Activated CD8-positive, alpha-beta T cell treated with anti-CD3 and anti-CD28 coated beads, Interleukin-2, amount 10 ng/mL, durations not matched to agents 7 days and 5 days (primary cell): ENCODE measurements around the gene SMDT1. TPM values are rescaled to one million over a fixed set of nuclear protein-coding genes. Genes with fewer than 3 reads are reported as not detected.
A peak's percentile ranks its signal among the peaks of the same experiment; 100 is the strongest.

Experiments
- ATAC-seq: fragments of 150-1000 bp; cut with Tn5 transposase; one replicate; pipeline ENCODE4 v1.10.0; 2021; ENCODE audit warnings: moderate library complexity
- CTCF ChIA-PET: fragments of 350-600 bp; sonication (Branson Sonifier 250); formaldehyde crosslinking; loops from one replicate; lab custom pipeline; 2021; ENCODE audit warnings: antibody characterized with exemption; lab: Charles Lee
- POLR2A ChIA-PET: fragments of 350-600 bp; sonication (Branson Sonifier 250); formaldehyde crosslinking; loops from one replicate; lab custom pipeline; 2021; ENCODE audit warnings: antibody characterized with exemption; lab: Charles Lee
- DNase-seq: peaks from one replicate; pipeline ENCODE4 v3.0.0-alpha.2; 2020
- H3K27ac Mint-ChIP-seq: one replicate; pipeline ENCODE4 v1.8.0; 2021; ENCODE audit warnings: mild to moderate bottlenecking, mixed read lengths
- H3K27me3 Mint-ChIP-seq: one replicate; pipeline ENCODE4 v1.8.0; 2021; ENCODE audit warnings: low read depth, mixed read lengths
- H3K36me3 Mint-ChIP-seq: one replicate; pipeline ENCODE4 v1.8.0; 2021; ENCODE audit warnings: low read depth, mixed read lengths
- H3K4me1 Mint-ChIP-seq: one replicate; pipeline ENCODE4 v1.8.0; 2021; ENCODE audit warnings: low read depth, mixed read lengths
- H3K4me3 Mint-ChIP-seq: one replicate; pipeline ENCODE4 v1.8.0; 2021; ENCODE audit warnings: mild to moderate bottlenecking, mixed read lengths
- H3K9me3 Mint-ChIP-seq: one replicate; pipeline ENCODE4 v1.8.0; 2022; ENCODE audit warnings: mixed read lengths; ENCODE audit not compliant: insufficient read depth
- total RNA-seq, 2 experiments: library from RNA; stranded (reverse); gene quantifications; one replicate each; pipeline ENCODE4 v1.2.3, GENCODE V29; 2021

SMDT1 gene, protein sequence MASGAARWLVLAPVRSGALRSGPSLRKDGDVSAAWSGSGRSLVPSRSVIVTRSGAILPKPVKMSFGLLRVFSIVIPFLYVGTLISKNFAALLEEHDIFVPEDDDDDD
- total RNA-seq = 10 to 100 TPM; 77.2 to 78.2 TPM

DNA sequence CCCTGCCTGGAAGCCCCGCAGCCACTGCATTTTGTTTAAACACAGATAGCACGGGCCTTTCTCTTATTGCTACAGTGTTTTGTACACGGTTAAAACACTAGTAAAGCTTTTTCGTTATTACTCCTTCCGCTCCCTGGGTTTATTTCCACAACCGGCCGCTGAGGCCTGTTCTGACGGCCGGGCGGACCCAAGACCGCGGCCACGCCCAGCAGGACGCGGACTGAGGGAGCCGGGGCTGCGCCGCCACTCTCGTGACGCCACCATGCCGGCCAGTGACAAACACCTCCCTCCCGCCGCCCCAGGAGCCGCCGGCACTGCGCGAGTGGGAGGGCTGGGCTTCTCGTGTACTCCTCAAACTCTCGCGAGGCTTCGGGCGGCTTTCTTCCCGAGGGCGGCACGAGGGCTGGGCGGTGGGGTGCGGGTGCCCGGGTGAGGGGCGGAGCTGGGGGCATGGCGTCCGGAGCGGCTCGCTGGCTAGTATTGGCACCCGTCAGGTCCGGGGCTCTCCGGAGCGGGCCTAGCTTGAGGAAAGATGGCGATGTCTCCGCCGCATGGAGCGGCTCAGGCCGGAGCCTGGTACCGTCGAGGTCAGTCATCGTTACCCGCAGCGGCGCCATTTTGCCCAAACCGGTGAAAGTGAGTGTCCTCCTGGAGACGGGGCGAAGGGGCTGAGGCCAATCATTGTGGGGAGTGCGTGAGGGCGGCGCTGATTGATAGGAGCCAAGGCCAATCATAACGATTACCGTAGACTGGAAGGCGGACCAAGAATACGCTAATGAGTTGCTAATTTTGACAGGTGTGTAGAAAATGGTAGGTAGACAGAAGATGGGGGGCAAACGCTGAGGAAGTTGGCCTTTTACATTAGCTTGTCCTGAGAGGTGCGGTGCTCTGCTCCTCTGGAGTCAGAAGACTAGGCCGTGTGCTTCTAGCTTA, at the start of gene SMDT1:
Gene SMDT1 (plus strand): TSS at position 382 of the 933 bp plus-strand sequence. CDS start 69 bp downstream, at position 451.
- Mint-ChIP-seq H3K27ac (peak within 1 kb of the TSS; percentile 92), H3K4me3 (peak within 1 kb of the TSS; percentile 92), H3K27me3 (no peaks in the 10 kb centered on the region), H3K36me3 (peaks cover 30% of the 10 kb centered on the region), H3K9me3 (no peaks in the 10 kb centered on the region), H3K4me1 (peaks cover 38% of the 10 kb centered on the region)
- ChIA-PET POLR2A (interaction anchor here (0.6 to 4.4 kb wide), 14 partner anchors 10 to 535 kb away, joined by 3 to 95 read pairs (median 4); partner anchors contain the start of genes CENPM, NAGA, NDUFA6 and POLDIP3), CTCF (interaction anchor here (0.6 to 4.2 kb wide), 9 partner anchors 8 to 413 kb away, joined by 3 to 40 read pairs (median 4); partner anchors contain the start of genes NAGA and NDUFA6)
- ATAC-seq (peak; percentile 95), DNase-seq (peak; percentile 99)

GRCh38 chr22:42033263-42034181, 46.0 kb upstream of the SMDT1 start:
- POLR2A ChIA-PET = interaction anchor here (1.1 kb wide), 1 partner anchor 56 kb away, joined by 3 read pairs; no protein-coding TSS in a partner anchor
- ATAC-seq (no peak), DNase-seq (no peak)
- Mint-ChIP-seq H3K4me3 (no peak overlapping the region), H3K36me3 (peaks cover 11% of the 10 kb centered on the region), H3K27me3 (peaks cover 9% of the 10 kb centered on the region), H3K9me3 (peaks cover 9% of the 10 kb centered on the region), H3K27ac (no peak overlapping the region), H3K4me1 (peaks cover 19% of the 10 kb centered on the region)
- CTCF ChIA-PET = interaction anchor here (1.2 to 1.4 kb wide), 2 partner anchors 17 to 402 kb away, joined by 3 to 4 read pairs; no protein-coding TSS in a partner anchor

GRCh38 chr22:42035256-42035655, 44.2 kb upstream of the SMDT1 start:
- peaks cover 18% of the 10 kb centered on the region for H3K4me1 Mint-ChIP-seq
- no peak for ATAC-seq
- no peak overlapping the region for H3K27ac Mint-ChIP-seq
- no peak for DNase-seq
- no peak overlapping the region for H3K4me3 Mint-ChIP-seq
- peaks cover 9% of the 10 kb centered on the region for H3K9me3 Mint-ChIP-seq
- peaks cover 11% of the 10 kb centered on the region for H3K27me3 Mint-ChIP-seq
- H3K36me3 Mint-ChIP-seq = peaks cover 11% of the 10 kb centered on the region
- POLR2A ChIA-PET = no interaction called here
- CTCF ChIA-PET = no interaction called here

DNA sequence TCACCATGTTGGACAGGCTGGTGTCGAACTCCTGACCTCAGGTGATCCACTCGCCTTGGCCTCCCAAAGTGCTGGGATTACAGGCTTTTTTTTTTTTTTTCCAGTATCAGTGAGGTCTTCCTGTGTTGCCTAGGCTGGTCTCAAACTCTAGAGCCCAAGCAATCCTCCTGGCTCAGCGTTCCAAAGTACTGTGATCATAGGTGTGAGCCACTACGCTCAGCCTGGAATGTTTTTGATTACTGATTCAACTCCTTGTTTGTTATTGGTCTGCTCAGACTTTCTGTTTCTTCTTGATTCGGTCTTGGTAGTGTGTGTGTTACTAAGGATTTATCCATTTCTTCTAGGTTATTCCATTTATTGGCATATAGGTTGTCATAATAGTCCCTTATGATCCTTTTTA, 40.2 kb upstream of the SMDT1 start:
- ChIA-PET CTCF (no interaction called here), POLR2A (no interaction called here)
- ATAC-seq = no peak

DNA sequence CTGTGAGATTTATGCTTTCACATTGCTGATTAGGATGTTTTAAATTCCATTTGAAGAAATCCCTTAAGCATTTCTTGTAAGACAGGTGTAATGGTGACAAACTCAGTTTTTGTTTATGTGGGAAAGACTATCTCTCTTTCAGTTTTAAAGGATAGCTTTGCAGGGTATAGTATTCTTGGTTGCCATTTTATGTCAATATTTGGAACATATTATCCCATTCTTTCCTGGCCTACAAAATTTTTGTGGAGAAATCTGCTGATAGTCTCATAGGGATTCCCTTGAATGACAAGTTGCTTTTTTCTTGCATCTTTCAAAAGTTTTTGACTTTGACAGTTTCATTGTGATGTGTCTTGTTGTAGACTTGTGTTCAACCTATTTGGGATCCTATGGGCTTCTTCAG, 37.7 kb upstream of the SMDT1 start:
- H3K4me3 Mint-ChIP-seq = no peak overlapping the region
- H3K27ac Mint-ChIP-seq = no peak overlapping the region
- DNase-seq (no peak), ATAC-seq (no peak)
- peaks cover 6% of the 10 kb centered on the region for H3K36me3 Mint-ChIP-seq
- no peaks in the 10 kb centered on the region for H3K4me1 Mint-ChIP-seq
- peaks cover 13% of the 10 kb centered on the region for H3K27me3 Mint-ChIP-seq
- ChIA-PET CTCF (interaction anchor here (1.0 kb wide), 1 partner anchor 12 kb away, joined by 3 read pairs; no protein-coding TSS in a partner anchor), POLR2A (interaction anchor here (0.7 kb wide), 1 partner anchor 95 kb away, joined by 3 read pairs; no protein-coding TSS in a partner anchor)
- peaks cover 25% of the 10 kb centered on the region for H3K9me3 Mint-ChIP-seq

More for the DNA sequence above, 40.2 kb upstream of the SMDT1 start:
- H3K4me3 Mint-ChIP-seq = no peak overlapping the region
- H3K4me1 Mint-ChIP-seq = no peaks in the 10 kb centered on the region
- peaks cover 29% of the 10 kb centered on the region for H3K9me3 Mint-ChIP-seq
- no peak overlapping the region for H3K27ac Mint-ChIP-seq
- DNase-seq = no peak
- peaks cover 11% of the 10 kb centered on the region for H3K27me3 Mint-ChIP-seq
- H3K36me3 Mint-ChIP-seq = peaks cover 9% of the 10 kb centered on the region

DNA sequence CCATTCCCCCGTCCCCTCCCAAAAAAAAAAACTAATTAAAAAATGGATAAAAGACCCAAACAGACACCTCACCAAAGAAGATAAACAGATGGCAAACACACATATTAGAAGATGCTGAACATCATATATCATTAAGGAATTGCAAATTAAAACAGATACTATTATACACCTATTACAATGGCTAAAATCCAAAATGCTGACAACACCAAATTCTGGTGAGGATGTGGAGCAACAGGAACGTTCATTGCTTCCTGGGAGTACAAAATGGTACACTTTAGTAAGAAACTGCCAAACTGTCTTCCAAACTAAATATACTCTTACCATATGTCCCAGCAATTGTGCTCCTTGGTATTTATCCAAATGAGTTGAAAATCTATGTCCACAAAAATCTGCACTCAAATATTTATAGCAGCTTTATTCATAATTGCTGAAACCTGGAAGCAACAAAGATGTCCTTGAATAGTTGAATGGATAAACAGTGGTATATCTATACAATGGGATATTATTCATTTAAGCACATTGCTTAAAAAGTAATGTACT, 28.8 kb upstream of the SMDT1 start:
- ATAC-seq (no peak), DNase-seq (no peak)
- H3K9me3 Mint-ChIP-seq = peaks cover 3% of the 10 kb centered on the region
- H3K36me3 Mint-ChIP-seq = no peaks in the 10 kb centered on the region
- no peak overlapping the region for H3K4me3 Mint-ChIP-seq
- H3K27me3 Mint-ChIP-seq = peaks cover 2% of the 10 kb centered on the region
- no peak overlapping the region for H3K27ac Mint-ChIP-seq
- no peaks in the 10 kb centered on the region for H3K4me1 Mint-ChIP-seq
- ChIA-PET CTCF (no interaction called here), POLR2A (no interaction called here)

- ATAC-seq (no peak), DNase-seq (no peak)
- H3K36me3 Mint-ChIP-seq = peaks cover 9% of the 10 kb centered on the region
- H3K4me3 Mint-ChIP-seq = no peak overlapping the region
- ChIA-PET CTCF (interaction anchor here (1.6 kb wide), 1 partner anchor 39 kb away, joined by 4 read pairs; no protein-coding TSS in a partner anchor), POLR2A (no interaction called here)
- H3K27me3 Mint-ChIP-seq = peaks cover 2% of the 10 kb centered on the region
- no peak overlapping the region for H3K27ac Mint-ChIP-seq
- H3K4me1 Mint-ChIP-seq = no peaks in the 10 kb centered on the region
- peaks cover 21% of the 10 kb centered on the region for H3K9me3 Mint-ChIP-seq
Measured at GRCh38 chr22:42052765-42053164, 26.7 kb upstream of the SMDT1 start.

DNA sequence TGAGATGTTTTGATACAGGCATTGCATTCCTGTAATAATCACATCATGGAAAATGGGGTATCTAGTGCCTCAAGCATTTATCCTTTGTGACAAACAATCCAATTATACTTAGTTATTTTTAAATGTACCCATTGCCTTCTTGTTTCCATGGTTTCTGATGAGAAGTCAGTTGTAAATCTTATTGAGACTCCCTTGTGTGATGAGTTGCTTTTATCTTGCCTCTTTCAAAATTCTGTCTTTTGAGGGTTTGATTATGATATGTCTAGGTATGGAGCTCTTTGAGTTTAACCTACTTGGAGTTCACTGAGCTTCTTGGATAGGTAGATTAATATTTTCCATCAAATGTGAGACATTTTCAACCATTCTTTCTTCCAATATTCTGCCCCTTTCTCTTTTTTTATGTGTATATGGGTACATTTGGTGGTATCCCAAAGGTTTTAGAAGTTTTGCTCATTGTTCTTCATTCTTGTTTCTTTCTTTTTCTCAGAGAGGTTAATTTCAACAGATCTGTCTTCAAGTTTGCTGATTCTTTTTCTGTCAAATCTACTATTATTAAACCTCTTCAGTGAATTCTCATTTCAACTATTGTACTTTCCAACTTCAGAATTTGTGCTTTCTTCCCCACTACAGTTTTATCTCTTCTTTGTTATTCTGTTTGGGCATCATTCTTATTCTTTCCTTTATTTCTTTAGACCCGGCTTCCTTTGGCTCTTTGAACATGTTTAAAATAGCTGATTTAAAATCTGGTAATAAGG, 22.6 kb upstream of the SMDT1 start:
- POLR2A ChIA-PET = interaction anchor here (0.6 kb wide), 1 partner anchor 299 kb away, joined by 4 read pairs; no protein-coding TSS in a partner anchor
- H3K9me3 Mint-ChIP-seq = peaks cover 26% of the 10 kb centered on the region
- CTCF ChIA-PET = no interaction called here
- ATAC-seq = no peak
- no peak overlapping the region for H3K4me3 Mint-ChIP-seq
- H3K27ac Mint-ChIP-seq = no peak overlapping the region
- peaks cover 2% of the 10 kb centered on the region for H3K27me3 Mint-ChIP-seq
- peaks cover 41% of the 10 kb centered on the region for H3K36me3 Mint-ChIP-seq
- H3K4me1 Mint-ChIP-seq = no peaks in the 10 kb centered on the region
- no peak for DNase-seq

DNA sequence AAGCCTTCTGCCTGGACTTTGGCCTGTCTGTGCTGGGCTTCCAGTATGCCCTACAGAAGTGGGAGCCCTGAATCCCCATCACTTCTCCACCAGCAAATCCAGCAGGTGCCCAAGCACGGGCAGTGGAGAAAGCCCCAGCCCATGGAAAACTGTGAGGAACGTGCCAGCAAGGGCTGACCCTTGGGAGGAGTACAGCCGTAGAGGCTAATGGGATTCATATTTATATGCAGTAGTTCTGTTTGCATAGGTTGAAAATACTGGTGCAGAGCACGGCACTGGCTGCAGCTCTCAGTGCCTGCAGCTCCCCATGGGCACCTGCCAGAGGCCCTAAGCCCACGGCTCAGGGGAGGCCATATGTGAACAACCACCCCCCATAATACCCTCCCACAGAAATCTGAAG, 19.0 kb upstream of the SMDT1 start:
- ChIA-PET POLR2A (interaction anchor here (1.3 kb wide), 1 partner anchor 29 kb away, joined by 3 read pairs; no protein-coding TSS in a partner anchor), CTCF (no interaction called here)
- DNase-seq (no peak), ATAC-seq (no peak)
- H3K4me1 Mint-ChIP-seq = no peaks in the 10 kb centered on the region
- peaks cover 2% of the 10 kb centered on the region for H3K27me3 Mint-ChIP-seq
- peaks cover 59% of the 10 kb centered on the region for H3K36me3 Mint-ChIP-seq
- H3K27ac Mint-ChIP-seq = no peak overlapping the region
- no peak overlapping the region for H3K4me3 Mint-ChIP-seq
- peaks cover 25% of the 10 kb centered on the region for H3K9me3 Mint-ChIP-seq

DNA sequence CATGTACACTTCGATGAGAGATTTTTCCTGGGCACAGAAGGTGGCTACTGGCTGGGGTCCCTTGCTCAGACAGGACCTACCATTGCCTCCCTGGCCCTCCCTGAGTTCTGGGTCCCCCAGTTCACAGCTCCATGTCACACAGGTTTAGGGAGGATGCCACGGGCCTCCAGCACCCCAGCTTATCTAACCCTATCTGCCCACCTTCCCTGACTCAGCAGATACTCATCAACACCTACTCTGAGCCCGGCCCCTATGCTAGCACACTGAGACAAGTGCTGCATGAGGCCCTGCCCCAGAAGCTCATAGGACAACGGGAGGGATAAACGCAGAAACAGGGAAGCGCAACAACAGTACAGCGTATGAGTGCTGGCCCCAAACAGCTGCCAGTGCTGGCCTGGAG, 18.5 kb upstream of the SMDT1 start:
- H3K27me3 Mint-ChIP-seq = peaks cover 2% of the 10 kb centered on the region
- H3K4me3 Mint-ChIP-seq = no peak overlapping the region
- H3K27ac Mint-ChIP-seq = no peak overlapping the region
- ATAC-seq (no peak), DNase-seq (no peak)
- peaks cover 20% of the 10 kb centered on the region for H3K9me3 Mint-ChIP-seq
- peaks cover 62% of the 10 kb centered on the region for H3K36me3 Mint-ChIP-seq
- CTCF ChIA-PET = no interaction called here
- POLR2A ChIA-PET = interaction anchor here (0.7 to 1.3 kb wide), 2 partner anchors 10 to 29 kb away, joined by 3 read pairs; partner anchors contain the start of gene NAGA
- no peaks in the 10 kb centered on the region for H3K4me1 Mint-ChIP-seq
